Measurements from ENCODE around the gene MDGA2.

- TF ChIP-seq ELF4 (IDR thresholded peaks at IDR 0.05) (no peak), NFRKB (IDR thresholded peaks at IDR 0.05) (no peak), CTBP1 (IDR thresholded peaks at IDR 0.05; ENCODE audit: borderline replicate concordance) (no peak), LEF1 (IDR thresholded peaks at IDR 0.05; ENCODE audit: borderline replicate concordance) (no peak), FOXM1 (IDR thresholded peaks at IDR 0.05; ENCODE audit: borderline replicate concordance) (no peak), SUZ12 (IDR thresholded peaks at IDR 0.05) (no peak)
Measured at GRCh38 chr14:47057364-47057763, 618.0 kb downstream of the MDGA2 start.
